NCI-H82 treated with DMSO at 0.1 percent for 48 hours (cell line): Measurements from ENCODE around the gene TMEM117.
A peak's percentile ranks its signal among the peaks of the same experiment; 100 is the strongest.
"Not testable (repeated sequence)": the region's sequence is repeated elsewhere in the genome, so short reads cannot be mapped to it uniquely, and the experiment has no call there.

Experiments used
- DNase-seq: peaks from one replicate; lab custom pipeline; 2025; ENCODE audit not compliant: unreplicated experiment; lab: John Stamatoyannopoulos, UW

Gene TMEM117

GRCh38 chr12:43840338-43840737, 4.5 kb downstream of the TMEM117 start:
- DNase-seq, result no peak

GRCh38 chr12:43841253-43841652, 5.4 kb downstream of the TMEM117 start:
- DNase-seq, result no peak

GRCh38 chr12:43842259-43842658, 6.4 kb downstream of the TMEM117 start:
- no peak for DNase-seq

- DNase-seq, result not testable (repeated sequence)
Measured at GRCh38 chr12:43847425-43848225, 11.7 kb downstream of the TMEM117 start.

GRCh38 chr12:43848226-43848507, 12.3 kb downstream of the TMEM117 start:
- no peak for DNase-seq

GRCh38 chr12:43848786-43849185, 12.9 kb downstream of the TMEM117 start:
- no peak for DNase-seq

- no peak for DNase-seq
Measured at GRCh38 chr12:43852744-43853143, 16.9 kb downstream of the TMEM117 start.

GRCh38 chr12:43856972-43857371, 21.1 kb downstream of the TMEM117 start:
- no peak for DNase-seq

GRCh38 chr12:43858096-43858495, 22.2 kb downstream of the TMEM117 start:
- no peak for DNase-seq

GRCh38 chr12:43858991-43859390, 23.1 kb downstream of the TMEM117 start:
- DNase-seq, result no peak

- no peak for DNase-seq
Measured at GRCh38 chr12:43861015-43861839, 25.3 kb downstream of the TMEM117 start.

- no peak for DNase-seq
Measured at GRCh38 chr12:43861840-43862150, 25.9 kb downstream of the TMEM117 start.

GRCh38 chr12:43863770-43864366, 28.0 kb downstream of the TMEM117 start:
- DNase-seq, result no peak

GRCh38 chr12:43864557-43864956, 28.7 kb downstream of the TMEM117 start:
- DNase-seq, result not testable (repeated sequence)

GRCh38 chr12:43869184-43869583, 33.3 kb downstream of the TMEM117 start:
- DNase-seq, result no peak

- DNase-seq, result not testable (repeated sequence)
Measured at GRCh38 chr12:43869765-43870164, 33.9 kb downstream of the TMEM117 start.

- DNase-seq, result not testable (repeated sequence)
Measured at GRCh38 chr12:43871258-43871657, 35.4 kb downstream of the TMEM117 start.

GRCh38 chr12:43872396-43872795, 36.5 kb downstream of the TMEM117 start:
- DNase-seq, result no peak

- no peak for DNase-seq
Measured at GRCh38 chr12:43878050-43878449, 42.2 kb downstream of the TMEM117 start.

- DNase-seq, result no peak
Measured at GRCh38 chr12:43880547-43880946, 44.7 kb downstream of the TMEM117 start.

- peak; percentile 27 for DNase-seq
Measured at GRCh38 chr12:43882578-43883178, 46.8 kb downstream of the TMEM117 start.

GRCh38 chr12:43883311-43883710, 47.4 kb downstream of the TMEM117 start:
- no peak for DNase-seq
